IMR-90 (cell line): ENCODE measurements around the gene RIPOR2. TPM values are rescaled to one million over a fixed set of nuclear protein-coding genes. Genes with fewer than 3 reads are reported as not detected.

Source experiments
- ATAC-seq: fragments of 200-7000 bp; cut with Tn5 transposase; 2 replicates; pipeline ENCODE4 v1.9.1; 2020; ENCODE audit warnings: low read depth, mild to moderate bottlenecking, moderate library complexity
- BruUV-seq: library from RNA; stranded (reverse); fragments of 400-500 nt; replicated peaks from 2 replicates; lab custom pipeline; 2021; lab: Mats Ljungman, UMichigan
- CTCF ChIA-PET: fragments of 300-600 bp; formaldehyde crosslinking; extraction: SDS; loops from one replicate; lab custom pipeline; 2021; ENCODE audit warnings: antibody characterized with exemption; lab: Yijun Ruan, JAX
- POLR2A ChIA-PET: fragments of 300-600 bp; sonication (Branson Sonifier 250); formaldehyde crosslinking; loops from one replicate; lab custom pipeline; 2022; ENCODE audit warnings: antibody characterized with exemption; ENCODE audit not compliant: unreplicated experiment; lab: Charles Lee
- DNase-seq: peaks from one replicate; pipeline ENCODE4 v3.0.0; 2013
- H2AFZ ChIP-seq: replicated peaks from 2 replicates; pipeline ENCODE3; 2013; ENCODE audit warnings: low read length, mild to moderate bottlenecking; ENCODE audit not compliant: poor library complexity
- H2AK5ac ChIP-seq: 2 replicates; pipeline ENCODE4 v1.6.1; 2013; ENCODE audit warnings: low read depth, low read length, inconsistent platforms
- H2AK9ac ChIP-seq: replicated peaks from 2 replicates; pipeline ENCODE3; 2013; ENCODE audit warnings: mild to moderate bottlenecking, low read depth, low read length, moderate library complexity; ENCODE audit not compliant: poor library complexity
- H2BK120ac ChIP-seq: 2 replicates; pipeline ENCODE4 v1.6.1; 2013; ENCODE audit warnings: low read depth, low read length, inconsistent platforms
- H2BK15ac ChIP-seq: 3 replicates; pipeline ENCODE4 v1.6.1; 2013; ENCODE audit warnings: low read depth, low read length, inconsistent platforms
- H2BK20ac ChIP-seq: 2 replicates; pipeline ENCODE4 v1.6.1; 2013; ENCODE audit warnings: low read depth, mild to moderate bottlenecking, inconsistent platforms, low read length, moderate library complexity
- H2BK5ac ChIP-seq: 2 replicates; pipeline ENCODE4 v1.6.1; 2013; ENCODE audit warnings: mild to moderate bottlenecking, low read depth, low read length, inconsistent platforms; ENCODE audit not compliant: poor library complexity, severe bottlenecking
- H3K14ac ChIP-seq: replicated peaks from 2 replicates; pipeline ENCODE4 v1.6.1; 2013; ENCODE audit warnings: low read depth, low read length, inconsistent platforms
- H3K18ac ChIP-seq: 2 replicates; pipeline ENCODE4 v1.6.1; 2013; ENCODE audit warnings: low read depth, low read length, control low read depth
- H3K23ac ChIP-seq: 2 replicates; pipeline ENCODE4 v1.6.1; 2013; ENCODE audit warnings: low read depth, low read length, inconsistent platforms
- H3K27ac ChIP-seq: 2 replicates; pipeline ENCODE4 v1.5.1; 2013; ENCODE audit warnings: mild to moderate bottlenecking, control low read depth, low read length; ENCODE audit not compliant: insufficient read depth
- H3K27me3 ChIP-seq: 2 replicates; pipeline ENCODE4 v1.6.1; 2013; ENCODE audit warnings: low read length; ENCODE audit not compliant: control insufficient read depth, insufficient read depth
- H3K36me3 ChIP-seq: 2 replicates; pipeline ENCODE4 v1.6.1; 2013; ENCODE audit warnings: low read length, mixed read lengths; ENCODE audit not compliant: control insufficient read depth, insufficient read depth
- H3K4ac ChIP-seq: 2 replicates; pipeline ENCODE4 v1.6.1; 2013; ENCODE audit warnings: low read depth, low read length, inconsistent platforms
- H3K4me1 ChIP-seq: 2 replicates; pipeline ENCODE4 v1.6.1; 2013; ENCODE audit warnings: low read length, mixed read lengths; ENCODE audit not compliant: control insufficient read depth, insufficient read depth
- H3K4me2 ChIP-seq: 2 replicates; pipeline ENCODE4 v1.6.1; 2013; ENCODE audit warnings: low read depth, mild to moderate bottlenecking, control low read depth, low read length, moderate library complexity
- H3K4me3 ChIP-seq: 2 replicates; pipeline ENCODE4 v1.5.1; 2013; ENCODE audit warnings: low read depth, mild to moderate bottlenecking, control low read depth, low read length, moderate library complexity; ENCODE audit not compliant: insufficient read depth
- H3K56ac ChIP-seq: 2 replicates; pipeline ENCODE4 v1.6.1; 2013; ENCODE audit warnings: low read length, inconsistent platforms; ENCODE audit not compliant: insufficient read depth; ENCODE audit errors: extremely low read depth
- H3K79me1 ChIP-seq, 2 experiments: 2 replicates each; pipeline ENCODE4 v1.6.1; 2013; ENCODE audit warnings: low read length in 2 of 2, inconsistent platforms in 1 of 2, low read depth in 1 of 2
- H3K9ac ChIP-seq: 2 replicates; pipeline ENCODE4 v1.6.1; 2013; ENCODE audit warnings: low read depth, low read length, control low read depth
- H3K9me1 ChIP-seq: 2 replicates; pipeline ENCODE4 v1.6.1; 2013; ENCODE audit warnings: low read length, inconsistent platforms; ENCODE audit not compliant: insufficient read depth
- H3K9me3 ChIP-seq: 2 replicates; pipeline ENCODE4 v1.6.1; 2013; ENCODE audit warnings: low read length; ENCODE audit not compliant: control insufficient read depth, insufficient read depth
- H4K20me1 ChIP-seq: 2 replicates; pipeline ENCODE4 v1.6.1; 2013; ENCODE audit warnings: low read length, inconsistent platforms; ENCODE audit not compliant: insufficient read depth
- H4K5ac ChIP-seq: 2 replicates; pipeline ENCODE4 v1.6.1; 2013; ENCODE audit warnings: mild to moderate bottlenecking, low read depth, low read length, control low read depth
- H4K8ac ChIP-seq, 2 experiments: 2 replicates each; pipeline ENCODE4 v1.6.1; 2013; ENCODE audit warnings: low read depth in 2 of 2, low read length in 2 of 2, control low read depth in 1 of 2, inconsistent platforms in 1 of 2
- H4K91ac ChIP-seq: 2 replicates; pipeline ENCODE4 v1.6.1; 2013; ENCODE audit warnings: low read depth, low read length, inconsistent platforms; ENCODE audit not compliant: insufficient read depth
- CEBPB ChIP-seq: IDR thresholded peaks from 2 replicates; pipeline ENCODE4 v1.6.1; 2012; ENCODE audit warnings: low read depth, low read length, improper control_type of control experiment
- CTCF ChIP-seq: conservative IDR thresholded peaks from 2 replicates; pipeline ENCODE4 v1.5.1; 2012; ENCODE audit warnings: mild to moderate bottlenecking, low read depth, low read length, improper control_type of control experiment
- FOS ChIP-seq: fragments of 150-350 bp; IDR thresholded peaks from 2 replicates; pipeline ENCODE4 v1.6.1; 2016; ENCODE audit warnings: low read depth, low read length
- MAFK ChIP-seq: IDR thresholded peaks from 2 replicates; pipeline ENCODE4 v1.6.1; 2012; ENCODE audit warnings: low read depth, low read length, improper control_type of control experiment
- RAD21 ChIP-seq: IDR thresholded peaks from 2 replicates; pipeline ENCODE4 v1.6.1; 2012; ENCODE audit warnings: low read length, improper control_type of control experiment
- RCOR1 ChIP-seq: IDR thresholded peaks from 2 replicates; pipeline ENCODE4 v1.6.1; 2012; ENCODE audit warnings: mild to moderate bottlenecking, low read length, improper control_type of control experiment; ENCODE audit not compliant: insufficient replicate concordance
- SMC3 ChIP-seq: fragments of 150-350 bp; IDR thresholded peaks from 2 replicates; pipeline ENCODE4 v1.6.1; 2016; ENCODE audit warnings: low read depth, mild to moderate bottlenecking, antibody characterized with exemption, low read length, moderate library complexity
- USF2 ChIP-seq: fragments of 150-350 bp; IDR thresholded peaks from 2 replicates; pipeline ENCODE4 v1.6.1; 2017; ENCODE audit warnings: mild to moderate bottlenecking, antibody characterized with exemption, low read length, low read depth
- WGBS, 2 experiments: methylation state at CpG; one replicate each; pipeline versions ENCODE4 v1.1.5 to v1.1.7; 2013; ENCODE audit warnings: missing lambda C conversion rate in 2 of 2; ENCODE audit not compliant: insufficient read length in 1 of 2; ENCODE audit errors: extremely low coverage in 2 of 2; 5-methylcytosine and 5-hydroxymethylcytosine counted together
- dilution Hi-C: fragments of 300-500 bp; cut with HindIII; formaldehyde crosslinking; loops from one replicate; pipeline ENCODE4 v1.14.3; 2018; ENCODE audit warnings: low sequenced_read_pairs; ENCODE audit not compliant: unreplicated experiment
- in situ Hi-C: fragments of 300-500 bp; cut with MboI; formaldehyde crosslinking; loops from 3 replicates; pipeline ENCODE4 v1.14.3; 2019; ENCODE audit warnings: low sequenced_read_pairs, inconsistent platforms, mixed read lengths
- intact Hi-C: fragments of 100-400 bp; cut with micrococcal nuclease; formaldehyde crosslinking; loops from 2 replicates; pipeline ENCODE4 v1.10.0; 2022
- polyA plus RNA-seq, 3 experiments: library from polyadenylated mRNA; depleted of rRNA; stranded (reverse); fragments of >200 nt; gene quantifications; 2 replicates each; pipeline ENCODE4 v1.2.3, GENCODE V29; 2012; ENCODE audit warnings: low replicate concordance in 1 of 3
- total RNA-seq: library from RNA; depleted of rRNA; stranded (reverse); fragments of >200 nt; gene quantifications from 2 replicates; pipeline ENCODE4 v1.2.3, GENCODE V29; 2012

The RIPOR2 gene
- total and polyA plus RNA-seq, 2 of the 4 experiments (the other 2 are of a cell fraction) = 1.1 to 1.2 TPM

GRCh38 chr6:24930431-24930871 is 5.3 kb downstream of the RIPOR2 start:
- no CpG with 5 or more reads among the region's 2 CpGs for WGBS, 2 experiments
- ATAC-seq (peak; percentile 53), DNase-seq (peak; percentile 85)
- H3K4me3 ChIP-seq = no peak overlapping the region
- H2BK15ac ChIP-seq = no peak overlapping the region
- peak overlapping the region; percentile 8; the same call in 1 of the 2 replicates for H3K4ac ChIP-seq
- H3K4me2 ChIP-seq = peak overlapping the region; percentile 25
- no peaks in the 10 kb centered on the region for H3K27me3 ChIP-seq
- in situ Hi-C loops = no loop called here
- H4K91ac ChIP-seq = peak overlapping the region; percentile 43; the same call in 1 of the 2 replicates
- H3K23ac ChIP-seq = no peak overlapping the region
- no peak overlapping the region for H2AK5ac ChIP-seq
- no peak for TF ChIP-seq SMC3
- peak; percentile 18; the same call in 1 of the 2 replicates for TF ChIP-seq CEBPB
- TF ChIP-seq FOS = 0 out of 2 replicates have a peak, but pooled peaks have one; percentile 3
- no peak for TF ChIP-seq RAD21
- TF ChIP-seq CTCF = no peak
- no peak for TF ChIP-seq RCOR1
- TF ChIP-seq MAFK = no peak
- no peak for TF ChIP-seq USF2
- peak overlapping the region; percentile 62 for H2BK5ac ChIP-seq
- peak overlapping the region; percentile 3 for H4K5ac ChIP-seq
- H3K36me3 ChIP-seq = no peaks in the 10 kb centered on the region
- no peak overlapping the region for H2AFZ ChIP-seq
- no peaks in the 10 kb centered on the region for H3K9me3 ChIP-seq
- peak overlapping the region; percentile 60; the same call in 1 of the 2 replicates for H3K18ac ChIP-seq
- H3K27ac ChIP-seq = peak overlapping the region; percentile 4; the same call in 1 of the 2 replicates
- peak overlapping the region; percentile 3; the same call in 1 of the 2 replicates for H2BK20ac ChIP-seq
- H2AK9ac ChIP-seq = no peak overlapping the region
- peaks cover 16% of the 10 kb centered on the region for H3K9me1 ChIP-seq
- BruUV-seq = no TSS peak
- peaks cover 21% of the 10 kb centered on the region for H3K4me1 ChIP-seq
- H4K8ac ChIP-seq = peak overlapping the region in 1 of 2 experiments; percentile 60; a peak in 1 of 4 replicates
- H2BK120ac ChIP-seq = peak overlapping the region; percentile 12; the same call in 1 of the 2 replicates
- dilution Hi-C loops = no loop called here
- no peaks in the 10 kb centered on the region for H4K20me1 ChIP-seq
- H3K79me1 ChIP-seq = no peaks in the 10 kb centered on the region
- no peak overlapping the region for H3K56ac ChIP-seq
- H3K14ac ChIP-seq = peak overlapping the region; percentile 49; the same call in 1 of the 2 replicates
- ChIA-PET POLR2A (interaction anchor here (0.7 kb wide), 1 partner anchor 83 kb away, joined by 3 read pairs; no protein-coding TSS in a partner anchor), CTCF (no interaction called here)
- H3K9ac ChIP-seq = no peak overlapping the region
- intact Hi-C loops = loop anchor here (2.0 kb wide), 2 partner anchors 60 to 124 kb away; no protein-coding TSS in a partner anchor
